SK-N-SH treated with all-trans-retinoic acid at 6 μM for 48 hours (cell line): ENCODE data around the gene TRIM6.

ENCODE experiments used
- BACH2 ChIP-seq: fragments of 250-450 bp; sonication (Bioruptor Pico); IDR thresholded peaks from 2 replicates; pipeline ENCODE4 v1.9.0; 2021; ENCODE audit warnings: mild to moderate bottlenecking, borderline replicate concordance
- CREB5 ChIP-seq: fragments of 250-450 bp; sonication (Bioruptor Pico); IDR thresholded peaks from 2 replicates; pipeline ENCODE4 v1.5.1; 2020; ENCODE audit warnings: low read depth, mild to moderate bottlenecking, moderate library complexity
- RARB ChIP-seq: fragments of 250-450 bp; sonication (Bioruptor Pico); IDR thresholded peaks from 2 replicates; pipeline ENCODE4 v1.8.0; 2021; ENCODE audit warnings: mild to moderate bottlenecking, moderate library complexity
- ZFP30 ChIP-seq: fragments of 450-650 bp; formaldehyde crosslinking; IDR thresholded peaks from 2 replicates; pipeline ENCODE4 v1.5.0; 2022; ENCODE audit warnings: mild to moderate bottlenecking, moderate library complexity
- TF ChIP-seq, protein P1 (sequence below): fragments of 250-450 bp; sonication (Bioruptor Pico); IDR thresholded peaks from 2 replicates; pipeline ENCODE4 v1.8.0; 2020; ENCODE audit warnings: mild to moderate bottlenecking, moderate library complexity, borderline replicate concordance

- TF ChIP-seq, protein P1, sequence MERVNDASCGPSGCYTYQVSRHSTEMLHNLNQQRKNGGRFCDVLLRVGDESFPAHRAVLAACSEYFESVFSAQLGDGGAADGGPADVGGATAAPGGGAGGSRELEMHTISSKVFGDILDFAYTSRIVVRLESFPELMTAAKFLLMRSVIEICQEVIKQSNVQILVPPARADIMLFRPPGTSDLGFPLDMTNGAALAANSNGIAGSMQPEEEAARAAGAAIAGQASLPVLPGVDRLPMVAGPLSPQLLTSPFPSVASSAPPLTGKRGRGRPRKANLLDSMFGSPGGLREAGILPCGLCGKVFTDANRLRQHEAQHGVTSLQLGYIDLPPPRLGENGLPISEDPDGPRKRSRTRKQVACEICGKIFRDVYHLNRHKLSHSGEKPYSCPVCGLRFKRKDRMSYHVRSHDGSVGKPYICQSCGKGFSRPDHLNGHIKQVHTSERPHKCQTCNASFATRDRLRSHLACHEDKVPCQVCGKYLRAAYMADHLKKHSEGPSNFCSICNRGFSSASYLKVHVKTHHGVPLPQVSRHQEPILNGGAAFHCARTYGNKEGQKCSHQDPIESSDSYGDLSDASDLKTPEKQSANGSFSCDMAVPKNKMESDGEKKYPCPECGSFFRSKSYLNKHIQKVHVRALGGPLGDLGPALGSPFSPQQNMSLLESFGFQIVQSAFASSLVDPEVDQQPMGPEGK (CRISPR knock-in tag), result no peak
- TF ChIP-seq ZFP30 (CRISPR knock-in tag) (no peak), RARB (CRISPR knock-in tag) (no peak), CREB5 (CRISPR knock-in tag) (no peak), BACH2 (CRISPR knock-in tag) (no peak)
These were observed 47.1 kb downstream of the TRIM6 start for GRCh38 chr11:5643585-5643984.
